OCI-LY3 (cell line): ENCODE measurements around the gene FBXW8.

Source experiments
- H2AFZ ChIP-seq: fragments of 200-600, 300-600 bp; shearing (Covaris generic); 2 replicates; pipeline ENCODE4 v1.6.0; 2014; ENCODE audit warnings: antibody characterized with exemption, low read depth, low read length
- H3K27ac ChIP-seq: fragments of 200-600, 300-600 bp; sonication (generic); 2 replicates; pipeline ENCODE4 v1.5.1; 2014; ENCODE audit warnings: mild to moderate bottlenecking, low read length, moderate library complexity, mixed read lengths
- H3K27me3 ChIP-seq: fragments of 200-600, 300-600 bp; sonication (generic); 2 replicates; pipeline ENCODE4 v1.6.1; 2014; ENCODE audit warnings: low read depth, low read length, mixed read lengths
- H3K36me3 ChIP-seq: fragments of 200-600, 300-600 bp; sonication (generic); replicated peaks from 2 replicates; pipeline ENCODE3; 2014; ENCODE audit warnings: low read depth, low read length, mixed read lengths
- H3K4me1 ChIP-seq: fragments of 300-600, 200-600 bp; sonication (generic); 2 replicates; pipeline ENCODE4 v1.6.1; 2014; ENCODE audit warnings: low read length, mixed read lengths
- H3K4me2 ChIP-seq: fragments of 200-600, 300-600 bp; sonication (generic); 2 replicates; pipeline ENCODE4 v1.6.1; 2014; ENCODE audit warnings: low read length, mixed read lengths
- H3K4me3 ChIP-seq: fragments of 300-600, 200-600 bp; sonication (generic); 2 replicates; pipeline ENCODE4 v1.5.1; 2014; ENCODE audit warnings: antibody characterized with exemption, mild to moderate bottlenecking, low read length, moderate library complexity
- H3K79me2 ChIP-seq: fragments of 300-600, 200-600 bp; shearing (Covaris generic); 2 replicates; pipeline ENCODE4 v1.6.1; 2014; ENCODE audit warnings: mild to moderate bottlenecking, low read length, mixed read lengths
- H3K9ac ChIP-seq: fragments of 300-600, 200-600 bp; shearing (Covaris generic); 2 replicates; pipeline ENCODE4 v1.6.0; 2014; ENCODE audit warnings: mild to moderate bottlenecking, low read length, moderate library complexity
- H3K9me3 ChIP-seq: fragments of 200-600, 300-600 bp; shearing (Covaris generic); 2 replicates; pipeline ENCODE4 v1.6.1; 2014; ENCODE audit warnings: low read length, mixed read lengths; ENCODE audit not compliant: insufficient read depth
- H4K20me1 ChIP-seq: fragments of 200-600, 300-600 bp; sonication (generic); 2 replicates; pipeline ENCODE4 v1.6.1; 2016; ENCODE audit warnings: low read length, mixed read lengths; ENCODE audit not compliant: insufficient read depth
- EZH2phosphoT487 ChIP-seq: fragments of 200-600 bp; shearing (Covaris generic); IDR thresholded peaks from 2 replicates; pipeline ENCODE4 v1.6.1; 2018; ENCODE audit warnings: antibody characterized with exemption, mixed run types, low read depth
- TF ChIP-seq, protein P1 (sequence below): fragments of 200-600, 300-600 bp; sonication (generic); IDR thresholded peaks from 2 replicates; pipeline ENCODE4 v1.5.1; 2014; ENCODE audit warnings: antibody characterized with exemption, low read length, low read depth

Gene FBXW8

DNA sequence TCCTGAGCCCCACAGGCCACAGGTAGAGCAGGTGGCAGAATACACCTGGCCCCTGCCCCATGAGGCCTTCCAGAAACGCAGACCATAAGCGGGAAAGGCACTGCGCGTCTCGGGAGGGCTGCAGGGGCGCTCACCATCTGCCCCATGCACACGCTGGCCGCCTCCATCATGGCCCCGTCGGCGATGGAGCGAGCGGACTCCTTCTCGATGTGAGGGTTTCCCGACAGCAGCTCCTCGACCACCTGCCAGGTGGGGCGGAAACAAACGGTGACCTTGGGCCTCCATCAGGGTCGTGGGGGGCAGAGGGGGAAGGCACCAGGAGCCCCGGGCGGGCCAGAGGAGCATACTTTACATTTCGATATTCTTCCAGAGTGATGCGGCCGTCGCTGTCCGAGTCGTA lies 135.7 kb downstream of the FBXW8 start:
- Histone ChIP-seq H3K4me1 (no peaks in the 10 kb centered on the region), H4K20me1 (peaks cover 6% of the 10 kb centered on the region), H2AFZ (no peak overlapping the region), H3K9me3 (no peaks in the 10 kb centered on the region), H3K4me2 (no peak overlapping the region), H3K79me2 (no peaks in the 10 kb centered on the region; the same call in 1 of the 2 replicates), H3K4me3 (no peak overlapping the region), H3K36me3 (peaks cover 25% of the 10 kb centered on the region), H3K9ac (no peak overlapping the region), H3K27ac (no peak overlapping the region), H3K27me3 (no peaks in the 10 kb centered on the region)
- TF ChIP-seq, protein P1, sequence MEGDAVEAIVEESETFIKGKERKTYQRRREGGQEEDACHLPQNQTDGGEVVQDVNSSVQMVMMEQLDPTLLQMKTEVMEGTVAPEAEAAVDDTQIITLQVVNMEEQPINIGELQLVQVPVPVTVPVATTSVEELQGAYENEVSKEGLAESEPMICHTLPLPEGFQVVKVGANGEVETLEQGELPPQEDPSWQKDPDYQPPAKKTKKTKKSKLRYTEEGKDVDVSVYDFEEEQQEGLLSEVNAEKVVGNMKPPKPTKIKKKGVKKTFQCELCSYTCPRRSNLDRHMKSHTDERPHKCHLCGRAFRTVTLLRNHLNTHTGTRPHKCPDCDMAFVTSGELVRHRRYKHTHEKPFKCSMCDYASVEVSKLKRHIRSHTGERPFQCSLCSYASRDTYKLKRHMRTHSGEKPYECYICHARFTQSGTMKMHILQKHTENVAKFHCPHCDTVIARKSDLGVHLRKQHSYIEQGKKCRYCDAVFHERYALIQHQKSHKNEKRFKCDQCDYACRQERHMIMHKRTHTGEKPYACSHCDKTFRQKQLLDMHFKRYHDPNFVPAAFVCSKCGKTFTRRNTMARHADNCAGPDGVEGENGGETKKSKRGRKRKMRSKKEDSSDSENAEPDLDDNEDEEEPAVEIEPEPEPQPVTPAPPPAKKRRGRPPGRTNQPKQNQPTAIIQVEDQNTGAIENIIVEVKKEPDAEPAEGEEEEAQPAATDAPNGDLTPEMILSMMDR, result no peak
- TF ChIP-seq EZH2phosphoT487, result no peak

- Histone ChIP-seq H3K27ac (no peak overlapping the region), H4K20me1 (peaks cover 6% of the 10 kb centered on the region), H2AFZ (no peak overlapping the region), H3K9me3 (no peaks in the 10 kb centered on the region), H3K4me3 (no peak overlapping the region), H3K4me1 (no peaks in the 10 kb centered on the region), H3K27me3 (no peaks in the 10 kb centered on the region), H3K4me2 (no peak overlapping the region), H3K9ac (no peak overlapping the region), H3K36me3 (peaks cover 27% of the 10 kb centered on the region), H3K79me2 (no peaks in the 10 kb centered on the region; the same call in 1 of the 2 replicates)
- TF ChIP-seq, protein P1, result no peak
- TF ChIP-seq EZH2phosphoT487, result no peak
These were observed 136.2 kb downstream of the FBXW8 start for GRCh38 chr12:117046861-117047530.

DNA sequence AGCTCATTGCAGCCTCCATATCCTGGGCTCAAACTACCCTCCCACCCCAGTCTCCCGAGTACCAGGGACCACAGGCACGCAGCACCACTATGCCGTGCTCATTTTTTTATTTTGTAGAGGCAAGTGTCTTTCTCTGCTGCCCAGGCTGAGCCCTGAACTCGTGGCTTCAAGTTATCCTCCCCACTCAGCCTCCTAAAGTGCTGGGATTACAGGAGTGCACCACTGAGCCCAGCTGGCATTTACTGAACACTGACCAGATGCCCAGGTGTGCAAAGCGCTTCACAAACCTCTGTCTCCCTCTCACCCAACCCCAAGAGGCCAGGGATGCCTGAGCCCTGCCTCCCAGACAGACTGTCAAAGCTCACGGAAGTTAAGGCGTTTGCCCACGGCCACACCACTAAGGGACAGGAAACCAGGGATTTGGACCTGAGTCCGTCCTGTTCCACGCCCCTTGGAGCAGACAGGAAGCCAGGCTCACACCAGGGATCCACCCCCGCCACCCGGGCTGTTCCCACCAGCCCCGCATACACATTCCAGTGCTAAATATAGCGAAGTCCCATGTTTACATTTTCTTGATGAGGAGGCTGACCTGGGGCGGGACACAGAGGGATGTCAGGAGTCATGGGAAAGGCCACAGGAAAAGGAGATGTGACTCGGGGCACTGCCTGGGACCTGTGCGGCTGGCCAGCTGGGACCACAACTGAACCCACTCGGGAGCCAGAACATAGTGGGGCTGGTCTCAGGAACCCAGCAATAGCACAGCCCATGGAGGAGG lies 137.2 kb downstream of the FBXW8 start:
- Histone ChIP-seq H3K4me2 (no peak overlapping the region), H3K9ac (no peak overlapping the region)

DNA sequence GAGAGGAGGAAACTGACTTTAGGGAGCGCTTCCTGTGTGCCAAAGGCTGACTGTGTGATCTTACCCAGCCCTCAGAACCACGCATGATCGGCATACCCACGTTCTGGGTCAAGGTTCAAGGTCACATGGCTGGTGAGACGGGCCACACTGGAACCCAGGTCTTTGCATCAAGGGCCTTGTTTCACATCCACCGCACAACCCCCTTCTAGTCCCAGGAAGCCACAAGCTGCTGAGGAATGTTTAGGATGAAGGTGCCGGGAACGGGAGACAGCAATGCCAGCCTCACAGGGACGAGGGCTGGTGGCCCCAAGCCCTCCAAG lies 137.8 kb downstream of the FBXW8 start:
- no peak for TF ChIP-seq EZH2phosphoT487
- TF ChIP-seq, protein P1, result no peak
- H3K79me2 ChIP-seq, result peaks cover 13% of the 10 kb centered on the region; the same call in 1 of the 2 replicates
- peaks cover 14% of the 10 kb centered on the region for H3K4me1 ChIP-seq
- peaks cover 16% of the 10 kb centered on the region for H4K20me1 ChIP-seq
- H3K9me3 ChIP-seq, result no peaks in the 10 kb centered on the region
- H2AFZ ChIP-seq, result no peak overlapping the region
- H3K4me3 ChIP-seq, result no peak overlapping the region
- no peak overlapping the region for H3K4me2 ChIP-seq
- no peaks in the 10 kb centered on the region for H3K27me3 ChIP-seq
- H3K27ac ChIP-seq, result no peak overlapping the region
- H3K36me3 ChIP-seq, result peaks cover 27% of the 10 kb centered on the region
- no peak overlapping the region for H3K9ac ChIP-seq

More for the DNA sequence above, 137.2 kb downstream of the FBXW8 start:
- Histone ChIP-seq H3K27ac (no peak overlapping the region), H3K27me3 (no peaks in the 10 kb centered on the region), H3K4me1 (peaks cover 9% of the 10 kb centered on the region), H4K20me1 (peaks cover 11% of the 10 kb centered on the region), H3K79me2 (peaks cover 7% of the 10 kb centered on the region; the same call in 1 of the 2 replicates), H3K4me3 (no peak overlapping the region), H3K9me3 (no peaks in the 10 kb centered on the region), H2AFZ (no peak overlapping the region), H3K36me3 (peaks cover 27% of the 10 kb centered on the region)
- TF ChIP-seq, protein P1, result no peak
- TF ChIP-seq EZH2phosphoT487, result no peak
